Measurements from ENCODE around the gene GPX4.

GPX4 gene

DNA sequence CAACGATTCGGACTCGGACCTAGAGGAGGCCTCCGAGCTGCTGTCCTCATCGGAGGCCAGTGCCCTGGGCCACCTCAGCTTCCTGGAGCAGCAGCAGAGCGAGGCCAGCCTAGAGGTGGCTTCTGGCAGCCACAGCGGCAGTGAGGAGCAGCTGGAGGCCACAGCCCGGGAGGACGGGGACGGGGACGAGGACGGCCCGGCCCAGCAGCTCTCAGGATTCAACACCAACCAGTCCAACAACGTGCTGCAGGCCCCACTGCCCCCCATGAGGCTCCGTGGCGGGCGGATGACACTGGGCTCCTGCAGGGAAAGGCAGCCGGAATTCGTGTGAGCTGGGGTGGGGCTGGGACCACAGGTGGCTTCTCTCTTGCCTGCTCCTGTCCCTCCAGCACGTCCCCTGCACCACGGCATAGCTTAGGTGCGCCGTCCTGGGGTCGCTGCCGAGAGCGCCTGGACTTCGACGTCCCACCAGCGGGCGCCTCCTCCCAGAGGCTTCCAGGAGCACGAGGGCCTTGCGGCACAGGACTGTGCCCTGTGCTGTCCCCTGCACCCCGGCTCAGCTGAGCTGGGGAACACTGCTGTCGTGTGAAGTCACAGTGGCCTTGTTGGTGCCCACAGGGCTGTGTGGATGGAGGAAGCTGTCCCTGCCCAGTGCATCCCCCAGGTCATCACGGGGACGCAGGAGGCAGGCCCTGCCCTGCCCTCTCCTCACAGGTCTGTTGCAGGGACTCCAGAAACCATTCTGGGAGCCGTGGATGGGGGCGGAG, 17.9 kb upstream of the GPX4 start:
- DNase-seq: no peak

DNA sequence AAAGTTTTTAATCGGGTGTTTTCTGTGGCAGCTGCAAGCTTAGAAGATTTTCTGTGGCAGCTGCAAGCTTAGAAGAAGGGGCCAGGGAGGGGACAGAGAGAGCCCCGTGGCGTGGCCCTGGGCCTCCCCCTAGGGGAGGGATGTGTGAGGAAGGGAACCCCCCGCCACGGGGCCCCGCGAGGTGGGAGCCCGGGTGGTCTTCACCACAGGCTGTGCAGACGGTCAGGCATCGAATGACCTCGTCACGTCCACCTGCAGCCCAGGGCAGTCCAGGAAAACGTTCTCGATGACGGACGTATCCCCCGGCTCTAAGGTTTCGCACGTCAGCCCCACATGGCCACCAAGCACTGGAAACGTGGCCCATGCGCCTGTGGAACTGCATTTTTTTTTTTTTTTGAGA, 17.2 kb upstream of the GPX4 start:
- DNase-seq: no peak

DNA sequence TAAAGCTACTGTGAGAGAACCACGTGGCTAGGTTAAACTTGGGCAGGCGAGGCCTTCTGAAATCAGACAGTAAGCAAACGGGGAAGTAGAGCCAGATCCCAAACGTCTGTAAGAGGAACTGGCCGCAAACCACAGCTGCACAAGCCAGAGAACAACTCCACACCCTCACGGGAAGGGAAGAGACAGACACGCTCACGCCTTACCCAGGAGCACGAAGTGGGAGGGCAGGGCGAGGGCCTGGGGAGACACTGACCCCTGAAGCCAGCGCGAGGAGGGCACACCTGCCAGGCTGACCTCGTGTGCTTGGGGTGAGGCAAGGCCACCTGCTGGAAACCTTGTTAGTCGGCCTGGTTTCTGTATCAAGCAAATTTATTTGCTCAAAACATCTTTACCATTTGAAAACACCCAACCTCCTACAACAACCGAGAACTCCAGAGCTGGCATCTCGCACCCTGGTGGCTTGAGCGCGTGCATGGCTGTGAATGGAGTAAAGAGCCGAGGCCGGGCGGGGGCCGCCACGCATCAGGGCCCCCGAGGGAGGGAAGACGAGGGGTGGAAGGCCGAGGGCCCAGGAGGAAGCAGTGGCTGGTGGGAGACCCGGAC, 15.9 kb upstream of the GPX4 start:
- no peak for DNase-seq

DNA sequence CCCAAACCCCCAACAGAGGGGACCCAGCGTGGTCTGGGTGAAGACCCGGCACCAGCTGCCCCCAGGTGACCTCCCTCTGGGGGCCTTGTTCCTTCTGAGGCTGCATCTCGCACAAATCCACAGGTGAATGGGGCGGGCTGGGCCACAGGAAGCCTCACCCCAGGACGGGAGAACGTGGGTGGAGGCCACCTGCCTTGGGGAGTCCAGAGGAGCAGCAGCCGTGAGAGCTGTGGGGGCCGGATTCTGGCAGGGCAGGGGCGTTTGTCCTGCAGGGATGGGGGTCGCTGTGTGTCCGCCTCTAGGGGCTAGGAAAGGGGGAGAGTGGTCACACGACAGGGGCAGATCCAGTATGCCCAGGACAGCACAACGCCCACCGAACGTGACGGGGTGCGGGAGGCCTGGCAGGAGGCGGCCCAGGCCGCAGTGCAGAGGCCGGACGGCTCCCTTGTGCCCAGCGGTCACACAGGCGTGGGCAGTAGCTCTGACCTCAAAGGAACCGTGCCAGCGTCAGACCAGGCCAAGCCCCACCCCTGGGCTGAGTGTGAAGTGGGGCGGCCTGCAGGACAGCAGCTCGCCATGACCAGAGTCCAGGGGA, 15.3 kb upstream of the GPX4 start:
- DNase-seq: no peak

DNA sequence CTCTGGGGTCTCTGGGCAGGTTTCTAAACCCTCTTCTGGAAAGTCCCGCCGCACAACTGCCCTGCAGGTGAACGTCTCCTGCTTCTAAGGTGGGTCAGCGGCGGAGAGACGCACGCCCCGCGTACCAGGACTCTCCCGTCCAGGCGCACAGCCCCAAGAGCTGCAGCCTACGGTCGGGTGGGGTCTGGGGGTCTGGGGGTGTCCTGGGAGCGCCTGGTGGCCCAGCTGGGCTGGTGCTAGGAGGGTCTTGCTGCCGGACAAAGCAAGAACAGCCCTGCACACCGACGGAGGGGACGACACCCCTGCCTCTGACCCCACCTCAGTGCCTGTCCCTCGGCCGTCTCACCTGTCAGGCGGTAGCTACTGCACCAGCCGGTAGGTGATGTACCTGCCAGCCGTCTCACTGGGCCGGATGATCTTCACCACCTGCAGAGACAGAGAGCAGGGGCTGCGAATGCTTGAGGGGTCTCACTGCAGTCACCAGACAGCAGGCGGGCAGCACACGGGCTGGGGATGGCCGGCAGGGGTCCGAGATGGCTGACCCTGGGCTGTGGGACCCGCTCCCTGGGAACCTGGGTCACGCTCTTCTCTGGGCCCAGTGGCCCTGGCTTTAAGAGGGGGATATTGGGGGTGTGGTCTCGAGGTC, 14.5 kb upstream of the GPX4 start:
- DNase-seq: no peak

DNA sequence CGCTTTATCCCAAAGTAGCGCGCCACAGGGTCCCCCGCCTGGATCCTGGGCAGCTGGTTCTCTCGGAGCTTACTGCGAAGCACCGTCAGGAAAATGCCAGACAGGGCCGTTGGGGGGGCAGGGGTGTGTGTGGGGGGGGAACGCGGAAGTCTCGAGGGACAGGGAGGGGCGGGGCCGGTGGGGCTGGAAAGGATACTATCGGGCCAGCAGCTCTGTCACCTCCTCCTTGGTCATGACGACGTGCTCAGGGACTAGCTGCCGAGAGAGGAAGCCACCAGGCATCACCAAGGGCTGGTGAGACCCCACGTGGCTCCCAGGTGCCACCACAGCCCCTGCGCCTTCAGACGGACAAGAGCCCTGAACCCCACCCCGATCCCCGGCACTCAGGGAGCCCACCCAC, 13.9 kb upstream of the GPX4 start:
- DNase-seq: no peak

DNA sequence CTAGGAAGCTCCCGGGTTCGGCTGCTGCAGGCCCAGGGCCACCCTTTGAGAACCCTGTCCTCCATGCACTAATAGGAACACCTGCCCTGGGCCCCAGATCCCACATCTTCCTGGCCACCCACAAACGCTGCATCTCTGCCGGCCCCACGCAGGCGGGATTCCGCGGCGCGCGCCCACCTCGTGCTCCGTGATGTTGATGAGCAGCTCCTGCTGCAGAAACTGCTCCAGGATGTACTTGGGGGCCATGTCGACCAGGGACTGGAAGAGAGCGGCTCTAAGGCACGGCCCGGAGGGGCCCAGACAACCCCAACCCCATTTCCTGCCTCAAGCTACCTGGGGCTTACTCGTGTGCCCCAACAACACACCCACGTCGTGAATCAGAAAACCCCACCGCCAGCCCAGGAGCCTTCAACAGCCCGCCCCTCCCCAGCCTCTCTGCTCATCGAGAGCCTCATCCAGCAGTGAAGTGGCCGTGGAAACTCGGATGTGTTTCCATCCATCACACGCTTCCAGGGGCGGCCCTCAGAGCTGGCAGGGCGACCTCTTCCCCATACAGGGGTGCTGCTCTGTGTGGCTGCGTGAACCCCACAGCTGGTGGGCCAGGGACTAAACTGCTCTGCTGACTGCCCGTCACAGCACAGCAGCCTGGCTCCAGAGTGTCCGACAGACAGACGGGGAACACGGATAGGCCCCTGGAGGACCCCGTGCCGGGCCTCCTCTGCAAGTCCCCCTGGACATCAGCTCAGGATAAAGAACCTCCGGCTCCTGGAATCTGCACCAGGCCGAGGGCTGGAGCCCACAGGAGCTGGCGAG, 12.9 kb upstream of the GPX4 start:
- DNase-seq: no peak

DNA sequence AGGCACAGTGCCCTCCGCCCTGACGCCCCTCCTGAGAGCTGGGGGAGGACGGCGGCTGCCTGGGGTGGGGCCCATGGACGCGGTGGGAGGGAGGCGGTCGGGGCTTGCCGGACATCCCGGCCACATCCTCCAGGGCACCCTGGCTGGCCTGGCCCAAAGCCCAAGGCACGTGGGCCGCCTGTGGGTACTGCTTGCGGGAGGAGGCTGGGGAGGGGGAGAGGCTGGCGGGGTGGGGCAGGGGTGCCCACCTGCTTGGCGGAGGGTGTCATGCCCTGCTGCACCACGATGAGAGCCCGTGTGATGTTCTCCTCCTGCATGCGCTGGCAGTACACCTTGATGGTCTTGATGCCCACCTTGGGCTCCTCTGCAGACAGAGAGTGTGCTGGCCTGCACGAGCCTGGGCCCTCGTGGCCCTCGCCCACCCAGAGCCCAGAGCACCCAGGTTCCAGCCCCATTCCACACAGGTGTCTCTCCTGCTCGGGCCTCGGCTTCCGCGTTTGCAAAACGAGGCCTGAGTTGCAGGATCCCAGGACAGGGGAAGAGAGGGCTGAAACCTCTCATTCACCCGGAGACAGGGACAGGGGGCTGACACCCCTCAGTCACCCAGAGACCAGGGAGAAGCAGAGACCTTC, 12.1 kb upstream of the GPX4 start:
- no peak for DNase-seq

DNA sequence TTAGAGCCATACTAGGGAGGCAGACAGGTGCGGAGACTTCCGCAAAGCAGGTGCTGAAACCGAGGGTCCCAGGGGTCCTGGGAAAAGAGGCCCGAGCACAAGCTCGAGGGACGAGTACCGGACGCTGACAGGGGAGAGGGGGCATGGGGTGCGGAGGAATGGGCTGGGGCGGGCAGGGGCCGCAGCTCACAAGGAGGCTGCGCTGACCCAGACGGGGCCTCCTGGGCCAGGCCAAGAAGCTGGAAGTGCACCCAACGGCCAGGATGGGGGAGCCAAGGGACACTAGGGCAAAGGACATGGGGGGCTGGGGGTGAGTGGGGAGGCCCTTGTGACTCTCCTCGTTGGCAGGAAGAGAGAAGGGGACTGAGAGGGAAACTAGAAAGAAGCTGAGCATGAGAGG, 10.5 kb upstream of the GPX4 start:
- no peak for DNase-seq

DNA sequence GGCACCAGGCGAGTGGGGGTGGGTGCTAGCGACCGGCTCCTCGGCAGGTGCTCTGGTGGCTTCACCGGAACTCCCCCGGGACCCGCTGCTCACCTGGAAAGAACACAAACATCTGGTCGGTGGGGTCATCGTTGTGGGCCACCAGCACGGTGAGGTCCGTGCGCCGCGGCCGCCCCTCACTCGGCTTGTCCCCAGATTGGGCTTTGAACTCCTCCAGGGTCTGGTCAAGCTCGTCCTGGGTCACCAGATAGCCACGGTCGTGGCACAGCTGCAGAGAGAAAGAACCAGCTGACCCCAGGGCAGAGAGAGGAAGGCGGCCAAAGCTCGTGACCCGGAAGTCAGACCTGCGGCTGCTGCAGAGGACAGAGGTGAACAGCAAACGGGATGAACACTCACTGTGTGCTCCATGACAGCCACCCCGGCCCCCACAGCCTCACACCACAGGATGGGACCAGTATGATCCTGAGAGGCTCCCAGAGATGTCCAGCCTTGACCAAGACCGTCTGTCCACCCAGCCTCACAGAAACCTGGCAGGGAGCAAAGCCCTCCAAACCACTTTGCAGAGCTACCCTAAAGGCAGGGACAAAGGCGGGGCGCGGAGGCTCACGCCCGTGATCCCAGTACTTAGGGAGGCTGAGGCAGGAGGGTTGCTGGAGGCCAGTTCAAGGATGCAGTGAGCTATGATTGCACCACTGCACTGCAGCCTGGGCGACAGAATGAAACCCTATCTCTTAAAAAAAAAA, 9.8 kb upstream of the GPX4 start:
- no peak for DNase-seq

DNA sequence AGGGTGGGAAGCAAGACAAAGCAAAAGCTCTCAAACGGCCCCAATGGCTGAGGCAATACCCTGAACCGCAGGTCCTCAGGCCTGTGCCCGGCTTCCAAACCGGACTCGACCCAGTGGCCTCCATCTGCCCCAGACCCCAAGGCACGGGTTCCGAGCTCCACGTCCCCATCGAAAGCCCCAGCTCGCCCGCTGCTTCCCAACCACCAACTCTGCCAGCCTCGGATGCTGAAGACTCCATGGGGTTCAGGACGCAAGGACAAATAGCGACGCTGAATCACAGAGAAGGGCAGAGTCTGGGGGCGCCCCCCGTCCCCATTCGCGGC, 9.2 kb upstream of the GPX4 start:
- DNase-seq: no peak

DNA sequence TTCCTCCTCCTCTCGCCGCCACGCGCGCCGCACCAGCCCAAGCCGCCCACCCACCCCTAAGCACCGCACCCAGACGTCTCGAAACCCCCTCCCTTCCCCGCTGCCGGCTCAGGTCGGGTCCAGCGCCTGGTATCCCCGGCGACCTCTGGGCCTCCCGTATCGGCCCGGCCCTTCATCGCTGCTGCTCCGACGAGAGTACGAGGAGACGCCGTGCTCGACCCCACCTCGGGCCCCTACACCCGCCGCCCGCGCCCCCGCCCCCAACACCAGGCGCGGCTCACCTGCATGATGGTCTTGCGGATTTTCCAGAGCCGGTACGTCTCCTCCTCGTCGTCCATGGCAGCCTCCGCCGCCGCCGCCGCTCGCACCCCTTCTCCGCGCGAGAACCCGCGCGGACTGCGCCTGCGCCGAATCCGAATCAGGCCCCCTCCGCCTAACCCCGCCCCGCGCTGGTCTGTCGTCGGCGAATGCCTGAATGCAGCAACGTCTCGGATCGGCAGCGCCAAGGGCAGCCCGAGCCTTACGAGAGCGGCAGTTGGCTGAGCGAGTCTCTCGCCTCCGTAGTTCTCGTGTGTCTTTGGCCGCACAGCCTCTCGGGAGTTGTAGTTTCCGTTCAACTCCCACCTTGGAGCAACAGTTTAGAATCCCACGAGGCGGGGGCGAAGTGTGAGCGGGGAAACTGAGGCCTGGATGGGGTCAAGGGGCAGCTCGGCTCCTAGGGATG, 8.7 kb upstream of the GPX4 start, which contains the start of gene POLR2E:
Gene POLR2E, minus strand, starts transcription at position 398 of the 724 bp plus-strand sequence. Its CDS starts 60 bp downstream, at position 338.
- peak; percentile 96 for DNase-seq

DNA sequence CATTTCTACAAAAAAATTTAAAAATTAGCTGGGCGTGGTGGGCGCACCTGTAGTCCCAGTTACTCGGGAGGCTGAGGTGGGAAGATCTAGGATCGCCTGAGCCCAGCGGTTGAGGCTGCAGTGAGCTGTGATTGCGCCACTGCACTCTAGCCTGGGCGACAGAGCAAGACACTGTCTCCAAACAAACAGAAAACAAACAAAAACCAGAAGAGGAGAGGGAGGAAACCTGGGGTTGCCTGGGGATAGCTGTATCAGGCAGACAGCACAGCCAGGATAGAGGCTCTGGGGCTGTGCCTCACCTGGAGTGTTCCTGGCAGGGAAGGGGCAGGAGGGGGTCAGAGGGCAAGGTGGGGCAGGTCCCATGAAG, 6.0 kb upstream of the GPX4 start:
- no peak for DNase-seq

DNA sequence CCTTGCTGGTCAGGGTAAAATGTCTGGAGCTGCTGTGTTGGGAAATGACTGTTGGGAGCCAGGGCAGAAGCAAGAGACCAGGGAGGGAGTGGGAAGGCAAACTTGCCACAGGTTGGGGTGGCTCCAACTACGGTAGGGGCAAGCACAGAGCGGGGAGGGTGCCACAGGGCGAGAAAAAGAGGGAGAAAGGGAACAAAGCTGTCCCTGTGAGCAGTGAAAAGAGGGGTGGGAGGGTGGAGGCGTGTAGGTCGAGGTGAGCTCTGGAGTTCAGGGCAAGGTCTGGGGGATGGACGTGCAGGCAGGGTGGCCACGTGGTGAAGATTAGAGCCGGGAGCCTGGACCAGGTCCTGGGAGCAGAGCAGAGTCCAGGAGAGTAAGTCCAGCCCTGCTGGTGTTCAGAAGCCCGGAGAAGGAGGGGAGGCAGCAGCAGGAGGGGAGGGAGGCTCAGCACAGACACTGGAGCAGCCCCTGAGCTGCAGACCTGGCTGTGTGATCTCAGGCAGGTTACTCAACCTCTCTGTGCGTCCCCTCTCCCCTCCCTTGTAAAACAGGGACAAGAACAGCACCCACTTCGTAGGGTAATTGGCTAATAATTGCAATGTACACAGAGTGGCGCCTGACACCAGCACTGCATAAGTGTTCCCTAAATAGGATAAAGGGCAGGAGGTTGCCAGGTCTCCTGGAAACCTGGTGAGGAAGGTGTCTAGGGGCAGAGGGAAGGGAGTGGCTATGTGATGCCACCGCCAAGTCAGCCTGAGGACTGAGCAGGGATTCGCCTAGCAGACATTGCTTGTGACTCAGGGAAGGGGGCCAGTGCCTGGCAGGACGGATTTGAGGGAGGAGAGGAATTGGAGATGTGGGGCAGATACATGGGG, 5.4 kb upstream of the GPX4 start:
- DNase-seq: no peak

DNA sequence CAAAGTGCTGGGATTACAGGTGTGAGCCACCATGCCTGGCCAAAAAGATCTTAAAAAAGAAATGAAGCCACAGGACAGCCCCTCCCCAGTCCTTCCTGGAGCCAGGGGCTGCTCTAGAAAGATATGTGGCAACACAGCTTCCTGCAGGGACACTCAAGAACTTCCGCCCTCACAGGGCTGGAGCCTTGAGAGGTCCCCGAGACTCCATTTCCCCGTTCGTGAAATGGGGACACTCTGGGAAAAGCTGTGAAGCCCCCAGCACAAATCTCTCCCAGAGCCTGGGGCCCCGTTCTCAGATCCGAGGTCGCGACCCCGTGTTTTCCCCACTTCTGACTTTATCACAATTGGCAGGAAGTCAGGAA, 2.5 kb upstream of the GPX4 start:
- no peak for DNase-seq

DNA sequence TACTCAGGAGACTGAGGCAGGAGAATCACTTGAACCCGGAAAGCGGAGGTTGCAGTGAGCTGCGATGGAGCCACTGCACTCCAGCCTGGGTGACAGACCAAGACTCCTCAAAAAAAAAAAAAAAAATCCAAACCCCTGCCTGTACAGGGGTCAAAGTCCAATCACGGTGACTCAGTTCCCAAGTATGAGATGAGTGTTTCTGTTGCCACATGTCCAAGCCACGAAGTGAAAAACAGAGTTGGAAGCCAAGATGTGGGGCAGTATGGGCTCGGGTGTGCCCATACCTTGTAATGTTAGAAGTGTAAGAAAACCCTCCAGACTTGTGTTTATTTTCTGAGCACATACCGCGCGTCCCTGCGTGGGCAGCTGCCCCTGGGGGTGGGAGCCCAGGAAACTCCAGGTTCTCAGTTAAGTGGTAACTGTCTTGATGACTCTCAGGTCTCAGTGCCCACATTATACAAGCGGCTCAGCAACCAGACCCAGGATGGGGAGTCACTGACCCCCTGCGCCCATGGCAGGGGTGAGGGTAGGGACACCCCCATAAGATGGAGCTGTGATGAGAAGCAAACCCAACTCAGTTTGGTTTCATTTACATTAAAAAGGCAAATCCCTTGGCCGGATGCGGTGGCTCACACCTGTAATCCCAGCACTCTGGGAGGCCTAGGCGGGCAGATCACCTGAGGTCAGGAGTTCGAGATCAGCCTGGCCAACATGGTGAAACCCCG, 1.2 kb upstream of the GPX4 start:
- DNase-seq: no peak

DNA sequence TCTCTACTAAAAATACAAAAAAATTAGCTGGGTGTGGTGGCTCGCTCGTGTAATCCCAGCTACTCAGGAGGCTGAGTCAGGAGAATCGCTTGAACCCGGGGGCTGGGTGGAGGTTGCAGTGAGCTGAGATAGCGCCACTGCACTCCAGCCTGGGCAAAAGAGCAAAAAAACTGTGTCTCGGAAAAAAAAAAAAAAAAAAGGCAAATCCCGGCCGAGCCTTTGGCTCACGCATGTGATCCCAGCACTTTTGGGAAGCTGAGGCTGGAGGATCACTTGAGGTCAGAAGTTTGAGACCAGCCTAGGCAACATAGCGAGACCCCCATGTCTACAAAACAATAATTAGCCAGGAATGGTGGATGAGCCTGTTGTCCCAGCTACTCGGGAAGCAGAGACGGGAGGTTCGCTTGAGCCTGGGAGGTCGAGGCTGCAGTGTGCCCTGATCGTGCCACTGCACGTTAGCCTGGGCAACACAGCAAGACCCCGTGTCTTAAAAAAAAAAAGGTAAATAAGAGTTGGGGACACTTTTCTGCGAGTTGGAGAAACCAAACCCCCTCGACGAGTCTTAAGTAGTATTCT, 574 bp upstream of the GPX4 start:
- DNase-seq: no peak

DNA sequence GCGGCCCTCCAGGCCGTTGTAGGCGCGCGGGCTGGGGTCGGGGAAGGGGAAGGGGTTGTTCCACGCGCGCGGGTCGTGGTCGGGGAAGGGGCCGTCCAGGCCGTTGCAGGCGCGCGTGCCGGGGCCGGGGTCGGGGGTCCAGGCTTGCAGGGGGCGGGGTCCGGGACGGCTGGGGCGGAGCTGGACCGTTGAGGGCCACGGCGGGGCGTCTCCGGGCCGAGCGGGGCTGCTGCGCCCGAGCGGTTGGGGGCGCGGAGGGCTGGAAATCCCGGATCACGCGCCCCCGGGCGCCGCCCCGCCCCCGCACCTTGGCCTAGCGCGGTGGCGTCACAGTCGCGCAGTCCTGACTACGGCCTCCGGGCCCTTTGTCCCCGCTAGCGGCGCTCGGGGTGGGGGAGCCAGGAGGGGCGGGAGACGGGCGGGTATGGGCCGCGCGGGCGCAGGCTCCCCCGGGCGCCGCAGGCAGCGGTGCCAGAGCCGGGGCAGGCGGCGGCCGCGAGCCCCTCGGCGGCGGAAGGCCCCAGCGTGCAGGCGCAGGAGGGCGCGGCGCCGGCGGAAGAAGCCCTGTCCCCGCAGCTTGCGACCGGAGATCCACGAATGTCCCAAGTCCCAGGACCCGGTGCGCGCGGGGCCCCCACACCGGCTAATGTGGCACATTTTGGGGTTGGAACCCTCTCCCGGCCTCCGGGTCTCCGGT, 665 bp downstream of the GPX4 start:
- peak; percentile 66 for DNase-seq
